DND-41 (cell line): Measurements from ENCODE around the gene ADGRF5.

ENCODE experiments used
- ATAC-seq: fragments of 200-7000 bp; cut with Tn5 transposase; 3 replicates; pipeline ENCODE4 v1.9.1; 2021; ENCODE audit warnings: low read depth; ENCODE audit not compliant: insufficient read depth
- DNase-seq: peaks from one replicate; pipeline ENCODE4 v3.0.0-alpha.2; 2020
- H2AFZ ChIP-seq: 2 replicates; pipeline ENCODE4 v1.6.0; 2012; ENCODE audit warnings: low read depth, low read length
- H3K27ac ChIP-seq: 2 replicates; pipeline ENCODE4 v1.5.1; 2012; ENCODE audit warnings: low read length, inconsistent platforms
- H3K27me3 ChIP-seq: fragments of 200-600 bp; sonication (generic); 2 replicates; pipeline ENCODE4 v1.6.0; 2012; ENCODE audit warnings: low read length, mild to moderate bottlenecking, inconsistent platforms; ENCODE audit not compliant: insufficient read depth, poor library complexity
- H3K36me3 ChIP-seq: 2 replicates; pipeline ENCODE4 v1.5.1; 2012; ENCODE audit warnings: low read length, inconsistent platforms; ENCODE audit not compliant: insufficient read depth
- H3K4me1 ChIP-seq: 2 replicates; pipeline ENCODE4 v1.5.1; 2012; ENCODE audit warnings: mild to moderate bottlenecking, low read length; ENCODE audit not compliant: insufficient read depth
- H3K4me2 ChIP-seq: 2 replicates; pipeline ENCODE4 v1.6.0; 2012; ENCODE audit warnings: mild to moderate bottlenecking, moderate library complexity, low read length, inconsistent platforms; ENCODE audit not compliant: insufficient read depth
- H3K4me3 ChIP-seq, 2 experiments: fragments of 200-600 bp in 1 of 2; shearing (Covaris generic) in 1 of 2; 2 replicates each; pipeline ENCODE4 v1.5.1; 2012 to 2016; ENCODE audit warnings: inconsistent platforms in 2 of 2, low read length in 2 of 2, mild to moderate bottlenecking in 2 of 2, low read depth in 1 of 2, moderate library complexity in 1 of 2
- H3K79me2 ChIP-seq: 2 replicates; pipeline ENCODE4 v1.6.0; 2012; ENCODE audit warnings: low read length, inconsistent platforms; ENCODE audit not compliant: insufficient read depth
- H3K9ac ChIP-seq: 2 replicates; pipeline ENCODE4 v1.6.0; 2012; ENCODE audit warnings: low read depth, mild to moderate bottlenecking, inconsistent platforms, low read length, moderate library complexity
- H3K9me3 ChIP-seq: 2 replicates; pipeline ENCODE4 v1.5.1; 2012; ENCODE audit warnings: low read length, moderate library complexity, mild to moderate bottlenecking, inconsistent platforms; ENCODE audit not compliant: insufficient read depth, severe bottlenecking
- H4K20me1 ChIP-seq: 2 replicates; pipeline ENCODE4 v1.6.0; 2012; ENCODE audit warnings: low read length; ENCODE audit not compliant: insufficient read depth
- EZH2 ChIP-seq: IDR thresholded peaks from 3 replicates; pipeline ENCODE4 v1.6.1; 2012; ENCODE audit warnings: borderline replicate concordance, low read depth, mild to moderate bottlenecking, moderate library complexity, low read length, inconsistent platforms; ENCODE audit not compliant: severe bottlenecking
- TF ChIP-seq, protein P1 (sequence below): IDR thresholded peaks from 2 replicates; pipeline ENCODE4 v1.5.1; 2012; ENCODE audit warnings: borderline replicate concordance, low read length, moderate library complexity, mild to moderate bottlenecking; ENCODE audit not compliant: poor library complexity, severe bottlenecking; ENCODE audit errors: extremely low read depth

The ADGRF5 gene

GRCh38 chr6:46933751-46934150 lies 12.0 kb upstream of the ADGRF5 start:
- no peak overlapping the region for H2AFZ ChIP-seq
- H3K27me3 ChIP-seq: no peaks in the 10 kb centered on the region
- no peak overlapping the region for H3K4me3 ChIP-seq
- no peaks in the 10 kb centered on the region for H3K4me1 ChIP-seq
- H3K27ac ChIP-seq: no peak overlapping the region
- H3K4me2 ChIP-seq: no peak overlapping the region
- ATAC-seq (no peak), DNase-seq (no peak)
- no peaks in the 10 kb centered on the region; the same call in 1 of the 2 replicates for H4K20me1 ChIP-seq
- H3K36me3 ChIP-seq: no peaks in the 10 kb centered on the region
- H3K79me2 ChIP-seq: no peaks in the 10 kb centered on the region
- TF ChIP-seq EZH2: no peak
- no peaks in the 10 kb centered on the region for H3K9me3 ChIP-seq
- no peak overlapping the region for H3K9ac ChIP-seq

DNA sequence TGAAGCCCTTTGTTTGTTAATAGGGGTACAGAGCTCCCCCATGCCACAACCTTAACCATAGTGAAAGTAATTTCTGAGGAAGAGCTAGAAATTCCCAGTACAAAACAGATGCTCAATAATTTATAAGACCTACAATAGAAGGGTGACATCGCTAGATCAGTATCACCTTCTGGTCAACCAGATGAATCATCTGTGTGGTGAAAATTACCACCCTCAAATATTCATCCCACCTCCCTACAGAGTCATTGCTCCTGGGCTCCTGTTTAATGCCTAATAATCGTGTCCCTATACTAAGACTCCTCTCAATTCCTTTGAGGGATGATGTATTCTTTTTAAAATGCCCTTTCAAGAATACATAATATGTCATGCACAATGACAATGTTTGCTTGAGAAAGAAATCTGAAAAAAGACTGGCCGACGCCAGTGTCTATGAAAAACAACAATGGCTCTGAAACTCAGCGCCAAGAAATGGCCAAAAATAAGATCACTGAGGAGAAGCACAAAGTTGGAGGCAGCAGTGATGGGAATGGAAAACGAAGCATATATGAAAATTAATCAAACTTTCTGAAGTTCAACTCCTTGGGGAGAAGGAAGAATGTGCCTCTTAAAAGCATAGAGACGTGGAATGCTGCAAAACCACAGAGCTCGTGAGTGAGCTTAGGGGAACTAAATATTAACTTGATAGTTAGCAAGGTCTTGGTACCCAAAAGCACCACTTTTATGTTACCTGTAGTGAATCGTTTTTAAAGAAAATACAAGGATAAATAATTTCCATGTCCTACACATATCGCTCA lies 11.0 kb upstream of the ADGRF5 start:
- no peaks in the 10 kb centered on the region for H3K9me3 ChIP-seq
- TF ChIP-seq, protein P1, sequence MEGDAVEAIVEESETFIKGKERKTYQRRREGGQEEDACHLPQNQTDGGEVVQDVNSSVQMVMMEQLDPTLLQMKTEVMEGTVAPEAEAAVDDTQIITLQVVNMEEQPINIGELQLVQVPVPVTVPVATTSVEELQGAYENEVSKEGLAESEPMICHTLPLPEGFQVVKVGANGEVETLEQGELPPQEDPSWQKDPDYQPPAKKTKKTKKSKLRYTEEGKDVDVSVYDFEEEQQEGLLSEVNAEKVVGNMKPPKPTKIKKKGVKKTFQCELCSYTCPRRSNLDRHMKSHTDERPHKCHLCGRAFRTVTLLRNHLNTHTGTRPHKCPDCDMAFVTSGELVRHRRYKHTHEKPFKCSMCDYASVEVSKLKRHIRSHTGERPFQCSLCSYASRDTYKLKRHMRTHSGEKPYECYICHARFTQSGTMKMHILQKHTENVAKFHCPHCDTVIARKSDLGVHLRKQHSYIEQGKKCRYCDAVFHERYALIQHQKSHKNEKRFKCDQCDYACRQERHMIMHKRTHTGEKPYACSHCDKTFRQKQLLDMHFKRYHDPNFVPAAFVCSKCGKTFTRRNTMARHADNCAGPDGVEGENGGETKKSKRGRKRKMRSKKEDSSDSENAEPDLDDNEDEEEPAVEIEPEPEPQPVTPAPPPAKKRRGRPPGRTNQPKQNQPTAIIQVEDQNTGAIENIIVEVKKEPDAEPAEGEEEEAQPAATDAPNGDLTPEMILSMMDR: no peak
- TF ChIP-seq EZH2: no peak
- no peaks in the 10 kb centered on the region for H3K79me2 ChIP-seq
- no peak overlapping the region for H2AFZ ChIP-seq
- H3K4me3 ChIP-seq: no peak overlapping the region
- H4K20me1 ChIP-seq: no peaks in the 10 kb centered on the region; the same call in 1 of the 2 replicates
- no peak overlapping the region for H3K4me2 ChIP-seq
- no peaks in the 10 kb centered on the region for H3K27me3 ChIP-seq
- no peak for ATAC-seq
- no peaks in the 10 kb centered on the region for H3K4me1 ChIP-seq
- no peak overlapping the region for H3K9ac ChIP-seq
- H3K36me3 ChIP-seq: no peaks in the 10 kb centered on the region
- no peak overlapping the region for H3K27ac ChIP-seq
- DNase-seq: no peak

DNA sequence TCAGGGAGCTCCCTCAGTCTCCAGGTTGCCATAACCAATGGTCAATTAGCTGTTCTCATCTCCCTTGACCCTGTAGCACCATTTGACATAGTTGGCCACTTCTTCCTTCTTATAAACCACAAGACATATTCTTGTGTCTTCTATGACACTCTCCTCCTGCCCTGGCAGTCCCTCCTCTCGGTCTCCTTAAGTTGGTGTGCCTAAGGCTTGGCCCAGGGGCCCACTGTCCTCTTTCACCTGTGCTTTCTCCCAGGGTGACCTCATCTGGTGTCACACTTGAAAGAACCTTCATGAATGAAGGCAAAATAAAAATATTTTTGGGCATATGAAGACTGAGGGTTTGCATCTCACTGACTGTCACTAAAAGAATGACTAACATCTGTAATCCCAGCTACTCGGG lies 9.7 kb upstream of the ADGRF5 start:
- ATAC-seq (no peak), DNase-seq (no peak)
- no peaks in the 10 kb centered on the region for H3K9me3 ChIP-seq
- no peak overlapping the region for H2AFZ ChIP-seq
- H3K27me3 ChIP-seq: no peaks in the 10 kb centered on the region
- H3K27ac ChIP-seq: no peak overlapping the region
- no peaks in the 10 kb centered on the region for H3K36me3 ChIP-seq
- H3K9ac ChIP-seq: no peak overlapping the region
- H4K20me1 ChIP-seq: no peaks in the 10 kb centered on the region; the same call in 1 of the 2 replicates
- no peak overlapping the region for H3K4me3 ChIP-seq
- H3K4me2 ChIP-seq: no peak overlapping the region
- H3K4me1 ChIP-seq: no peaks in the 10 kb centered on the region
- TF ChIP-seq, protein P1: no peak
- TF ChIP-seq EZH2: no peak
- H3K79me2 ChIP-seq: no peaks in the 10 kb centered on the region

GRCh38 chr6:46930331-46930730 lies 8.6 kb upstream of the ADGRF5 start:
- no peak overlapping the region for H3K4me2 ChIP-seq
- H3K27me3 ChIP-seq: no peaks in the 10 kb centered on the region
- TF ChIP-seq, protein P1: no peak
- TF ChIP-seq EZH2: no peak
- H3K36me3 ChIP-seq: no peaks in the 10 kb centered on the region
- H2AFZ ChIP-seq: no peak overlapping the region
- H3K4me3 ChIP-seq: no peak overlapping the region
- no peaks in the 10 kb centered on the region; the same call in 1 of the 2 replicates for H4K20me1 ChIP-seq
- H3K27ac ChIP-seq: no peak overlapping the region
- no peaks in the 10 kb centered on the region for H3K79me2 ChIP-seq
- no peak for DNase-seq
- H3K4me1 ChIP-seq: no peaks in the 10 kb centered on the region
- no peak overlapping the region for H3K9ac ChIP-seq
- ATAC-seq: no peak
- H3K9me3 ChIP-seq: no peaks in the 10 kb centered on the region
